HG03103 (cell line): ENCODE results near the gene ERC2.
A peak's percentile ranks its signal among the peaks of the same experiment; 100 is the strongest.

Source experiments
- ATAC-seq: cut with Tn5 transposase; IDR thresholded peaks from one replicate; pipeline ENCODE4 v1.9.1; 2021; ENCODE audit warnings: low read depth; ENCODE audit not compliant: unreplicated experiment

The ERC2 gene

DNA sequence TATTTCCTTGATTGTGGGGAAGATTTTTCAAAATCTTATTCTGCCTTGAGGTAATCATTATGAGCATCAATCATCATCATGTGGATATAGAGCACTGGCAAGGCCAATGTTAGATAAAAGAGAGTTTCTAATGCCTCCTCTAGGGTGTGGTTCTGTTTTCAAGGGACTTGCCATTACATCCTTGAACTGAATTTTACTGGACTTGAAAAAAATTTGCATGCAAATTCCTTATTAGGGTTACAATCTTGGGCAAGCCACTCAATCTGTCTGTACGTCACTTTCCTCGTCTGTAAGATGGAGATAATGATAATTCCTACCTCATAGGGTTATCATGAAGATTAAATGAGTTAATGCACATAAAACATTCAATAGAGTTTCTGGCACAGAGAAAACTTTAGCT lies 825.0 kb downstream of the ERC2 start:
- no peak for ATAC-seq

DNA sequence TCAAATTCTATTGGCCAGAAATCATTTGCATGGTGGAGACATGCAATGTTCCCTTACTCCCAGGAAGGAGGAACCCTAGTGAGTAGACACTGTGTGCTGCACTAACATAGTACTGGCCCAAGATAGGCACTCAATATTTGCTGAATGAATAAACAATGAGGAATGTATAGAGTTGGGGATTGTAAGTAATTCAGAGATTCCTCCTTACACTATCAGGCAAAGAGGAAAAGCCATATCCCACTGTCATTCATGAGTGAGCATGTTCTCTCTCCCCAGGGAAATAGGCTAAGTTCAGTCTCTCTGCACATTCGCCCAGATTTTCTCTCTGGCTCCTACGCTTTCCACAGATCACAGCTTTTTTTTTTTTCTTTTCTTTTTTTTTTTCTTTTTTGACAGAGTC lies 826.3 kb downstream of the ERC2 start:
- no peak for ATAC-seq

GRCh38 chr3:55639896-55640765 lies 828.1 kb downstream of the ERC2 start:
- no peak for ATAC-seq

DNA sequence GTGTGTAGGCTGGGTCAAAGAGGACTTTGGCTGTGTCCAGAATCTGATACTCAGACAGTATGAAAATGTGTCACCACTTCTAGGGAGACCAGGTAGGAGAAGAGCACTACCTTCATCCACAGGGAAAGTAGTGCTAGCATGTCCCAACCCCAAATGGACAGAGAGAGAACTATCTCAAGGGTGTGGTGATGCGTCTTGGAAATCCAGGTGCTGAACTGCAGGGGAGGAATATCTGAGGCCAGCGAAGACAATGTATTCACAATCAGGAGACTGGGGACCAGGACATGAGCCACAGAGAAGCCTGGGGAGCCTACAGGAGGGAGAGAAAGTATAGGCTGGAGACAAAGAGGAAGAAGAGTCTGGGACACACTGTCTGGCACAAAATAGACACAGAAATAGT lies 829.1 kb downstream of the ERC2 start:
- no peak for ATAC-seq

DNA sequence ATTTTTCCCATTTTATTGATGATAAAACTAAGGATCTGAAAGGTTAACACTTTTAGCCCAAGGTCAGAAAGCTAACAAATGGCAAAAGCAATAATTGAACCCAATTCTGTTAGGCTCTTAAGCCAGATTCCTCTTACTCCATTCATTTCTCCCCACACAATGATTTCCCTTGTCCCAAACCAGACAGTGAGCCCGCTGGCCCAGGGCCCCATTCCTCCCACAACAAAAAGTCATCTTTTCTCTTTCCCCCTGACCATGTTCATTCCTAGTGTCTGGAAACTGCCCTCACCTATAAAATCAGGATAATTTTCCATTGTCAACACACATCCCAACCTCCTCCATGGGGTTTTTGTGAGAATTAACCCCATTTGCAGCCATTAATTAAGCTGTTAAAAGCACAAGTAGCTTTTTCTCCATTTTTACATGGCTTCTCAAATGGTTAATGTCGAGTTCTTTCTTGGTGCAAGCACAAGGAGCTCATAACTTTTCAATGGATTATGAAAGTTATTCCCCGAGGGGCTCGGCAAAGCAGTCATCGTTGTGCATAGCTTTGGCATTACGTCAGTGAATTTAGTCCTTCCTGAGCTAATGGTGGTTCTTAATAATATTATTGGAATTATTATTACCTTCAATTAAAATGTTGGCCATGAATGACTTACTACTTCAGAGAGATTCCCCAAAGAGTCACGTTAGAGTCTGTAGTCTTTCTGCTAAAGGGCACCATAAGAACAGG lies 830.2 kb downstream of the ERC2 start:
- ATAC-seq = no peak

DNA sequence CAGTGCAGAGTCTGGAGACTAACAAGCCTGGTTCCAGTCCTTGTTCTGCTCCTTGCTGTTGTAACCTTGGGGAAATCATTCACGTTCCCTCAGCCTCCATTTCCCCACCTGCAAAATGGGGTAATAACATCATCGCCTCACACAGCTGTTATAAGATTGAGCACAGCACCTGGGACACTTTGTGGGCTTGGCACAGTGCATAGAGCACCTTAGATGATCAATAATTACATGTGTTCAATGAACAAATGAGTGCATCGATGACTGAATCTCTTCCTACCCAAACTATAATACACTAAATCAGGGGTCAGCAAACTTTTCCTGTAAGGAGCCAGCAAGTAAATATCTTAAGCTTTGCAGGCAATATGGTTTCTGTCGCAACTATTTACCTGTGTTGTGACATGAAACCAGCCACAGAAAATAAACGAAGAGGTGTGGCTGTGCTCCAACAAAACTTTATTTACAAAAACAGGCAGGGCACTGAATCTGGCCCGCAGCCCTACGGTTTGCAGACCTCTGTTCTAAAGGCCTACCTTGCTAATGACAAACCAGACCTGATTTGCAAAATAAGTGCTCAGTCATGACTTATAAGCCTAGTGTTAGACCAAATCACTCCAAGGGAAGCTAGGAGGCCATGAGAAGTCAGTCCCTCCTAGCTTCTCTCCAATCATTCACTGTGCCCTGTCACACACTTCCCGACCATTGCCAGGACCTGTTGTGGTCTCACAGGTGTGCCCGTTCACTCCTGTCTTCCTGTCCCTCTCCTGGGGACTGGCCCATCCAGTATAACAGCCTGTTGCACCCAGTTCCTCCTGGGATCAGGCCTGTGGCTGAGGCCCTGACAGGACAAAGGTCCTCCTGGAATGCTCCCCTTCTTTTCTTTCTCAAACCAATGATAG lies 831.7 kb downstream of the ERC2 start:
- no peak for ATAC-seq

GRCh38 chr3:55634345-55634744 lies 833.9 kb downstream of the ERC2 start:
- ATAC-seq = no peak

- no peak for ATAC-seq
Observed at GRCh38 chr3:55633333-55633732, 834.9 kb downstream of the ERC2 start.

- ATAC-seq = no peak
Observed at GRCh38 chr3:55631766-55632331, 836.4 kb downstream of the ERC2 start.

DNA sequence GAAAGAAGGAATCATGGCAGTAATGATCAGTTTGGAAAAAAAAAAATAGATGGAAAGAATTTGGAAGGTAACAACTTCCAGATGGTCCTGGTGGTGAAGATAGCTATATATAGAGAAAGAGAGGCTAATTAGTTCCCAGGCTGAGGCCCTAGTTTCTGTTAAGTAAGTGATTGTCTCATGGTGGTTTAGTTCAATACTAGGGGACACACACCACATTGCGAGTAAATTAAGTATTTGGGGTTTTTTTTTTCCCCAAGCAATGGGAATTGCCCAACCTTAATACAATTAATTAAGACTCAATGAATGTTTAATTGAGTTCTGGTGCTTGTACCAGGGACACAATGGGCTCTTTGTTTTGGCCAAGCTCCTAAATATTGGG lies 837.4 kb downstream of the ERC2 start:
- ATAC-seq = no peak

DNA sequence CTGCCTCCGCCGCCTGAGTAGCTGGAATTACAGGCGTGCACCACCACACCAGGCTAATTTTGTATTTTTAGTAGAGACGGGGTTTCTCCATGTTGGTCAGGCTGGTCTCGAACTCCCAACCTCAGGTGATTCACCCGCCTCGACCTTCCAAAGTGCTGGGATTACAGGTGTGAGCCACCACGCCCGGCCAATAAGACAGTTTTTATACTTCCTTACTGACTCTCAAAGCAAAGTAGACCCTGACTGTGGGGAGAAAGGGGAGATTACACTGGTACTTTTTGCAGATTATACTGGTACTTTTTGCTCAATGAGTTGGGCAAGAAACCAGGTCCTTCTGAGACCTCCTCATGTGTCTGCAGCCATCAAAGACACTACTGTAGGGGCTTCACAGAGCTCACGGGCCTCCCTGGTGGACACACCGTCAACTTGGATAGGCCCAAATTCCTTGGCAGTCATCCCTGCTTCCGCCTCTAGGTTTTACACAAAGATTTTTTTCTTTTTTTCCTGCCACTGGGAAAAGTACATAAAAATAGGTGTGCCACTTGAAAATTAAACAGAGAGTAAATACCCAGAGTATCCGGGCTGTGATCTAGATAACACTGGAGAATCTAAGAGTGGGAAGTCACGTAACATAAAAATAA lies 837.9 kb downstream of the ERC2 start:
- ATAC-seq = no peak

DNA sequence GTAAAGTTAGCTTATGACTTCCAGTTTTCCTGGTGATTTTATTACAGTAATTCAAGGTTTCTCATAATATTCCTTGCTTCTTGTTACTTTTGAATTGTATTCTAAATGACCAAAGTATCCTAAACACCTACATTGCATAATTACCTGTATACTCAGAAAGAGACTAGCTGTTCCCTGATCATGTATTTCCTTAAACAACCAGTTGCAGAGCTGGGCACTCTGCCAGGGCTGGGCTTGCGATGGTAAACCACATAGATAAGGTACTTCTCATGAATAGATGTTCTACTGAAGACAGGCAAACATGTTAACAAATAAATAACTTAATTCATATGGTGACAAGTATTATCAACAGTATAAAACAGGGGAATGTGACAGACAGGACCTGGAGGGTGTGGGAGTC lies 838.8 kb downstream of the ERC2 start:
- no peak for ATAC-seq

DNA sequence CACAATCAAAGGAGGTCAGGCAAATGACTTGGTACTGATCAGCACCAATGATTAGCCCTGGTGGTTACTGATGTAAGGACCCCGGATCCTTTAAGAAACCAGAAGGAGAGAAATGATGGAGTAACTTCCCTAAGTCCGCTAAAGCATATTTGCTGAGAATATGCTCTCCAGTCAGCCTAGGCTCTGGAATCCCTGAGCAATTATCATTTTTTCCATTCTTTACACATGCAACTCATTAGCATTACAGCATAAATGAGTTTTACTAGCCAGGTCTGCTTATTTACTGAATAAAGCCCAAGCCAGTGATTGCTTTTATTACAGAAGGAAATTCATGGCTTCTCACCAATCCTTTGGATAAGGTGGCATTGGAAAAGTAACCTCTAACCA lies 842.0 kb downstream of the ERC2 start:
- ATAC-seq = no peak

GRCh38 chr3:55624238-55624637 lies 844.0 kb downstream of the ERC2 start:
- ATAC-seq = no peak

DNA sequence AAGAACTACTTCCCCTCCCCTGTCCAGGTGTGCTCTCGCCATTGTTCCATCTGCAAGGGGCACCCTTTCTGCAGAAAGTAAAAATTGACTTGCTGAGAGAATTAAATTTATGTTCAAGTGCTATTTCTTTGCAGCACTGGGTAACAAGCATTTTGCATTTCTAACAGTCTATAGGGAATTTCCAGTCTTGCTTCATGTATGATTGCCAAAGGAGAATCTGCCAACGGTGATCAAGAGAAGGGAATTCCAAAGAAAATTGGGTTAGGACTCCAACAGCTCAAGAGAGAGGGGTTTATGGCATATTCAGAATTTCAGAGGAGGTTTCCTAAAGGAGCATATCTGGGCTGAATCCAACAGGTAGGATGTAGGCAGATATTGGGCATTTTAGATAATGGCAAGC lies 844.5 kb downstream of the ERC2 start:
- ATAC-seq = no peak

DNA sequence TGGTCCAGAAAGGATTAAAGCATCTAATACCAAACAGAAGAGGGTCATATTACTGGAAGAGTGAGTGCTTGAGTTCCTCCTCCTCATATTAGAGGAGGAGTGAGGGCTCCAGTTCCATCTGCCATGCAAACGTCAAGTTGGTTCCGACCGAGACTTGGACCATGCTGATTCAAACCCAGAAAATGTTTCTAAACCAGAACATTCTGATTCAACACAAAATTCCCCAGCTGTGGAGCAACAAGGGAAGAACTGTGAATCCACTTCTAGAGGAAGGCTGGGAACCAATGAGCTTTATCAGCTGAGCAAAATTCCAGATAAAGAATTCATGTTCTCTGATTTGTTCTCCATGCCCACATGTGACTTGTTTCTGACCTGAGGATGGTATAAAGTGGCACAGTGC lies 845.5 kb downstream of the ERC2 start:
- no peak for ATAC-seq

- ATAC-seq = no peak
Observed at GRCh38 chr3:55622116-55622515, 846.2 kb downstream of the ERC2 start.

DNA sequence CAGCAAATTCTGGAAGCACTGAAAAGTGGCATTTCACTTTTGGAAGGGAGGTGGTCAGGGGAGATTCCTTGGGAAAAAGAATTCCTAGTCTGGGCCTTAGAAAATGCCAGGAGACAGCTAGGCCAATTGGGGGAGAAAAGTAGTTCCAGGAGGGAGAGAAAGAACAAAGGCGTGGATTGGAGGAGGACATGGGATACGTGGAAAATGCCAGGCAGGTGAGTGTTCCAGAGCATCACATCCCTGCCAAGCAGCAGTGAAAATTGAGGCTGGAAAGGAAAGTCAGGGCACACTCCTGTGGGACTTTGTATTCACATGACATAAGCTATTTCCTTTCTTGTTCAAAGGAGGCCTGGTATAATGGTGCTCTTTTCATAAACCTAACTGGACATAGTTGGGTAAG lies 846.6 kb downstream of the ERC2 start:
- no peak for ATAC-seq

- ATAC-seq = no peak
Observed at GRCh38 chr3:55621026-55621422, 847.2 kb downstream of the ERC2 start.

DNA sequence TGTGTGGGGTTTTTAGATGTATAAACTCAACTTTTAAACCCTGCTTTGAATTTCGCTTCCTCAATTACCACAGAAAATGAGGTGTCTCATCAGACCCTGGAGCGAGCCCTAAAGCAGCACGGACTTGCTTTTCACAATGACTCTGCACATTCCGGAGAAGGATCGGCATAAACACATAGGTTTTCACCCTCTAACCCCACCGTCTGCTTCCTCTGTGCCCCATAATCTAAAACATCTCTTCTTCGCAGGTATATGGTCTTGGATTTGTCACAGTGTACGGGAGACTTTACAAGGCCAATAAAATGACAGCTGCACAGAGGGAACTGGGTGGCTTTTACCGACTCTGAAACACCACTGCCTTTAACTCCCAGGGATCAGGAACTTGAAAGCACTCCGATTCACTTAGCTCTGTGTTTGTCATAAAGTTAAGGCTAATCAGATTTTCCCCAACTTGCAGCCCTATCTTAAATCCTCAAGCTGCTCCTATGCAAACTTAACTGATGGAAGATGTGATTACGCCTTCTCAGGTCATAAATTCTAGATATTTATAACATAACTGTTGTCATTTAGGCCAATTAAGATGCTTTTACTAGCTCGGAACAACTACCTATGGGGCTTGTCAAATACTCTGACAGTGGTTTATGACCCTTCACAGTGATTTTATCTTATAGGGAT lies 847.8 kb downstream of the ERC2 start:
- ATAC-seq = peak; percentile 62
